ENCODE data around the gene PATJ. TPM values are rescaled to one million over a fixed set of nuclear protein-coding genes. Genes with fewer than 3 reads are reported as not detected.

Gene PATJ
- polyA plus RNA-seq, 1 donor from 2014 or later = 7.8 TPM

DNA sequence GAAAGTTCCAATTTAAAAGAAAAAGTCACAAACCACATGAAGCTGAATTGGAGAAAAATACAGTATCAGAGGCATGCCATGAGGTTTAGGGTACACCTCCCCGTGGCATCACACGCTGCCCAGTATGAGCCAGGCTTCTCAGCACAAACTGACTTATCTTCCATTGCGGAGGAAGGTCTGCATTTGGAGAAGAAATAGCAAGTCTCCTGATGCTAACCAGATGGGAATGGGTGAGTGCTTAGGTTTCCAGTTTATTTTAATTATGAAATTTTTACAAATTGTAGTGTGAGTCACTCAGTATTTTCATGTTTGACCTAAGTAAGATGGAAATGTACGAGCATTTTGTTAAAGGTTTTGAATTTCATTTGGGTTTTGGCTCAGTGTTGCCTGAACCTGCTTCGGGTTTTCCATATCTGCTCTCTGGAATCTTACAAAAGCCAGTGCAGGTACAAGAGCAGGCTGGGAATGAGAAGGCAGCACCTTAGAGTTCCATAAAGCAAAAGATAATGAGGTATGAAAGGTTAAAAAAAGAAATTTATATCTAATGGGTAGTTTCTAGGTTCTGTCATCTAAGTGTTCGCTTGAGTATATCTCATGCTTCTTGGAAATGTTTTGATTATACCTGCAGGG, 213.9 kb downstream of the PATJ start:
- H3K9ac ChIP-seq (ENCODE audit: low read length) = no peak overlapping the region
- H3K27me3 ChIP-seq (ENCODE audit: insufficient read depth, low read depth, low read length) = no peaks in the 10 kb centered on the region
- H3K4me2 ChIP-seq (ENCODE audit: low read length) = no peak overlapping the region
- no peaks in the 10 kb centered on the region for H4K20me1 ChIP-seq (ENCODE audit: insufficient read depth)
- H3K27ac ChIP-seq (ENCODE audit: low read length) = no peak overlapping the region
- H3K4me3 ChIP-seq (ENCODE audit: low read length) = peak overlapping the region; percentile 4
- no peak for TF ChIP-seq EP300 (conservative IDR thresholded peaks at IDR 0.05; ENCODE audit: poor library complexity, severe bottlenecking)
- TF ChIP-seq, protein P1, sequence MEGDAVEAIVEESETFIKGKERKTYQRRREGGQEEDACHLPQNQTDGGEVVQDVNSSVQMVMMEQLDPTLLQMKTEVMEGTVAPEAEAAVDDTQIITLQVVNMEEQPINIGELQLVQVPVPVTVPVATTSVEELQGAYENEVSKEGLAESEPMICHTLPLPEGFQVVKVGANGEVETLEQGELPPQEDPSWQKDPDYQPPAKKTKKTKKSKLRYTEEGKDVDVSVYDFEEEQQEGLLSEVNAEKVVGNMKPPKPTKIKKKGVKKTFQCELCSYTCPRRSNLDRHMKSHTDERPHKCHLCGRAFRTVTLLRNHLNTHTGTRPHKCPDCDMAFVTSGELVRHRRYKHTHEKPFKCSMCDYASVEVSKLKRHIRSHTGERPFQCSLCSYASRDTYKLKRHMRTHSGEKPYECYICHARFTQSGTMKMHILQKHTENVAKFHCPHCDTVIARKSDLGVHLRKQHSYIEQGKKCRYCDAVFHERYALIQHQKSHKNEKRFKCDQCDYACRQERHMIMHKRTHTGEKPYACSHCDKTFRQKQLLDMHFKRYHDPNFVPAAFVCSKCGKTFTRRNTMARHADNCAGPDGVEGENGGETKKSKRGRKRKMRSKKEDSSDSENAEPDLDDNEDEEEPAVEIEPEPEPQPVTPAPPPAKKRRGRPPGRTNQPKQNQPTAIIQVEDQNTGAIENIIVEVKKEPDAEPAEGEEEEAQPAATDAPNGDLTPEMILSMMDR (IDR thresholded peaks at IDR 0.05; ENCODE audit: poor library complexity, severe bottlenecking) = no peak
- no peak for TF ChIP-seq SMC3 (conservative IDR thresholded peaks at IDR 0.05; ENCODE audit: poor library complexity)
- TF ChIP-seq EZH2 (IDR thresholded peaks at IDR 0.05; ENCODE audit: borderline replicate concordance, insufficient read depth, low read length, poor library complexity, severe bottlenecking) = no peak
- no peak for TF ChIP-seq POLR2AphosphoS5 (IDR thresholded peaks at IDR 0.05)
- no peak for TF ChIP-seq RAD21 (conservative IDR thresholded peaks at IDR 0.05)
- TF ChIP-seq, protein P2, sequence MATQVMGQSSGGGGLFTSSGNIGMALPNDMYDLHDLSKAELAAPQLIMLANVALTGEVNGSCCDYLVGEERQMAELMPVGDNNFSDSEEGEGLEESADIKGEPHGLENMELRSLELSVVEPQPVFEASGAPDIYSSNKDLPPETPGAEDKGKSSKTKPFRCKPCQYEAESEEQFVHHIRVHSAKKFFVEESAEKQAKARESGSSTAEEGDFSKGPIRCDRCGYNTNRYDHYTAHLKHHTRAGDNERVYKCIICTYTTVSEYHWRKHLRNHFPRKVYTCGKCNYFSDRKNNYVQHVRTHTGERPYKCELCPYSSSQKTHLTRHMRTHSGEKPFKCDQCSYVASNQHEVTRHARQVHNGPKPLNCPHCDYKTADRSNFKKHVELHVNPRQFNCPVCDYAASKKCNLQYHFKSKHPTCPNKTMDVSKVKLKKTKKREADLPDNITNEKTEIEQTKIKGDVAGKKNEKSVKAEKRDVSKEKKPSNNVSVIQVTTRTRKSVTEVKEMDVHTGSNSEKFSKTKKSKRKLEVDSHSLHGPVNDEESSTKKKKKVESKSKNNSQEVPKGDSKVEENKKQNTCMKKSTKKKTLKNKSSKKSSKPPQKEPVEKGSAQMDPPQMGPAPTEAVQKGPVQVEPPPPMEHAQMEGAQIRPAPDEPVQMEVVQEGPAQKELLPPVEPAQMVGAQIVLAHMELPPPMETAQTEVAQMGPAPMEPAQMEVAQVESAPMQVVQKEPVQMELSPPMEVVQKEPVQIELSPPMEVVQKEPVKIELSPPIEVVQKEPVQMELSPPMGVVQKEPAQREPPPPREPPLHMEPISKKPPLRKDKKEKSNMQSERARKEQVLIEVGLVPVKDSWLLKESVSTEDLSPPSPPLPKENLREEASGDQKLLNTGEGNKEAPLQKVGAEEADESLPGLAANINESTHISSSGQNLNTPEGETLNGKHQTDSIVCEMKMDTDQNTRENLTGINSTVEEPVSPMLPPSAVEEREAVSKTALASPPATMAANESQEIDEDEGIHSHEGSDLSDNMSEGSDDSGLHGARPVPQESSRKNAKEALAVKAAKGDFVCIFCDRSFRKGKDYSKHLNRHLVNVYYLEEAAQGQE (IDR thresholded peaks at IDR 0.05; ENCODE audit: borderline replicate concordance) = no peak
- no peak for TF ChIP-seq MXI1 (conservative IDR thresholded peaks at IDR 0.05; ENCODE audit: poor library complexity, severe bottlenecking)
- no peak for TF ChIP-seq TAF1 (IDR thresholded peaks at IDR 0.05; ENCODE audit: low read depth)
- H3F3A ChIP-seq (ENCODE audit: insufficient read depth, low read length, poor library complexity, severe bottlenecking) = no peaks in the 10 kb centered on the region
- H3K36me3 ChIP-seq (ENCODE audit: insufficient read depth, low read length) = no peaks in the 10 kb centered on the region
- H2AFZ ChIP-seq (ENCODE audit: low read depth, low read length) = no peak overlapping the region
- H3K79me2 ChIP-seq (replicated peaks; ENCODE audit: insufficient read depth, low read length) = no peaks in the 10 kb centered on the region
- no peaks in the 10 kb centered on the region for H3K9me3 ChIP-seq (ENCODE audit: low read length)
- no peaks in the 10 kb centered on the region for H3K9me2 ChIP-seq (ENCODE audit: insufficient read depth, low read length)

DNA sequence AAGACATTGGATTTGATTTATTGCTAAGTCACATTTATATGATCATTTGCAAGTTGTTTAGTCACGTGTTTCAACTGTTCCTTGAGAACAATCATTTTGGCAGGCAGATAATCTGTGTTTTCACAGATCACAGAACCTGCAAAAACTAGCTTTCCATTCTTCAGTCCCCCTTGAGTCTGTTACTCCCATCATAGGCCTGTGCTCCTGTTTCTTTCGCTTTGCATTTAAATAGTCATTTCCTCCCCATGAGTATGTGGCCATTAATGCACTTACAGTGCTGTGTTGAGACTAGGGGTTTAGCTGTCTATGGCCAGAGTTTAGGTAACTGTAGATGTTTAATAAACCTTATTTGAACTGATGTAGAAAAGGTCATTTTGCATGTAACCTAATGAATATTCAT, 214.5 kb downstream of the PATJ start:
- TF ChIP-seq, protein P2 (IDR thresholded peaks at IDR 0.05; ENCODE audit: borderline replicate concordance) = no peak
- TF ChIP-seq EZH2 (IDR thresholded peaks at IDR 0.05; ENCODE audit: borderline replicate concordance, insufficient read depth, low read length, poor library complexity, severe bottlenecking) = no peak
- TF ChIP-seq, protein P1 (IDR thresholded peaks at IDR 0.05; ENCODE audit: poor library complexity, severe bottlenecking) = no peak
- TF ChIP-seq MXI1 (conservative IDR thresholded peaks at IDR 0.05; ENCODE audit: poor library complexity, severe bottlenecking) = no peak
- no peak for TF ChIP-seq RAD21 (conservative IDR thresholded peaks at IDR 0.05)
- Histone ChIP-seq H3K9ac (ENCODE audit: low read length) (no peak overlapping the region), H3K9me2 (ENCODE audit: insufficient read depth, low read length) (no peaks in the 10 kb centered on the region)

More for the DNA sequence above, 214.5 kb downstream of the PATJ start:
- Histone ChIP-seq H2AFZ (ENCODE audit: low read depth, low read length) (no peak overlapping the region), H3K36me3 (ENCODE audit: insufficient read depth, low read length) (no peaks in the 10 kb centered on the region), H3K4me2 (ENCODE audit: low read length) (no peak overlapping the region), H3K27ac (ENCODE audit: low read length) (no peak overlapping the region), H3K4me3 (ENCODE audit: low read length) (peak overlapping the region; percentile 4), H3K27me3 (ENCODE audit: insufficient read depth, low read depth, low read length) (no peaks in the 10 kb centered on the region), H4K20me1 (ENCODE audit: insufficient read depth) (no peaks in the 10 kb centered on the region), H3F3A (ENCODE audit: insufficient read depth, low read length, poor library complexity, severe bottlenecking) (no peaks in the 10 kb centered on the region), H3K79me2 (replicated peaks; ENCODE audit: insufficient read depth, low read length) (no peaks in the 10 kb centered on the region), H3K9me3 (ENCODE audit: low read length) (no peaks in the 10 kb centered on the region)

Data from neural cell (in vitro differentiated cells).